HepG2 (cell line): ENCODE results near the gene SSPN. TPM values are rescaled to one million over a fixed set of nuclear protein-coding genes. Genes with fewer than 3 reads are reported as not detected.

ENCODE experiments used
- ATAC-seq: fragments of 200-7000 bp; cut with Tn5 transposase; 3 replicates; pipeline ENCODE4 v1.9.1; 2020; ENCODE audit warnings: mild to moderate bottlenecking, moderate library complexity
- BruUV-seq: library from RNA; stranded (reverse); fragments of 400-500 nt; replicated peaks from 2 replicates; lab custom pipeline; 2021; lab: Mats Ljungman, UMichigan
- CTCF ChIA-PET: fragments of 300-600 bp; formaldehyde crosslinking; extraction: SDS; loops from one replicate; lab custom pipeline; 2021; ENCODE audit warnings: low total read pairs, inconsistent platforms, low intra/inter-chr PET ratio; lab: Yijun Ruan, JAX
- POLR2A ChIA-PET: fragments of 350-600 bp; sonication (Branson Sonifier 250); formaldehyde crosslinking; loops from one replicate; lab custom pipeline; 2020; ENCODE audit warnings: antibody characterized with exemption, inconsistent platforms; lab: Yijun Ruan, JAX
- DNase-seq: peaks from one replicate; pipeline ENCODE4 v3.0.0-alpha.2; 2015; ENCODE audit warnings: low spot score
- FAIRE-seq: peaks from 3 replicates; lab custom pipeline; 2011; peaks lifted over from hg19 to GRCh38; lab: Jason Lieb, UNC
- H2AFZ ChIP-seq: one replicate; pipeline ENCODE4 v1.6.1; 2011; ENCODE audit warnings: low read length, inconsistent platforms
- H3K27ac ChIP-seq: fragments of 300-600 bp; 3 replicates; pipeline ENCODE4 v1.8.0; 2011; ENCODE audit warnings: mixed run types, mild to moderate bottlenecking, mixed read lengths, low read length, inconsistent platforms; ENCODE audit not compliant: insufficient read depth; ENCODE audit errors: extremely low read length
- H3K27me3 ChIP-seq, 2 experiments: fragments of 200-600 bp in 1 of 2; 2 replicates in 1 of 2; 3 replicates in 1 of 2; pipeline versions ENCODE4 v1.6.0 to v1.8.0; 2011; ENCODE audit warnings: low read length in 2 of 2, mild to moderate bottlenecking in 2 of 2, moderate library complexity in 2 of 2, inconsistent platforms in 1 of 2; ENCODE audit not compliant: insufficient read depth in 2 of 2, control insufficient read depth in 1 of 2
- H3K36me3 ChIP-seq, 2 experiments: fragments of 200-600 bp in 1 of 2; replicated peaks in 1 of 2; 2 replicates in 1 of 2; 3 replicates in 1 of 2; pipeline versions ENCODE4 v1.5.1 to v1.8.0; 2011; ENCODE audit warnings: low read length in 2 of 2, inconsistent platforms in 1 of 2; ENCODE audit not compliant: insufficient read depth in 2 of 2, control insufficient read depth in 1 of 2
- H3K4me1 ChIP-seq: 2 replicates; pipeline ENCODE4 v1.5.1; 2012; ENCODE audit warnings: low read length, inconsistent platforms; ENCODE audit not compliant: insufficient read depth
- H3K4me2 ChIP-seq: 2 replicates; pipeline ENCODE4 v1.6.0; 2011; ENCODE audit warnings: low read depth, low read length, inconsistent platforms
- H3K4me3 ChIP-seq, 3 experiments: fragments of 200-600 bp in 1 of 3; sonication (generic), shearing (Covaris generic) in 1 of 3; replicated peaks in 1 of 3; 2 replicates each; pipeline ENCODE4 v1.5.1; 2011 to 2016; ENCODE audit warnings: low read length in 3 of 3, inconsistent platforms in 2 of 3, low read depth in 2 of 3, mild to moderate bottlenecking in 2 of 3, control low read depth in 1 of 3, mixed read lengths in 1 of 3; ENCODE audit not compliant: insufficient read depth in 1 of 3
- H3K79me2 ChIP-seq: one replicate; pipeline ENCODE4 v1.6.1; 2011; ENCODE audit warnings: low read length, inconsistent platforms; ENCODE audit not compliant: insufficient read depth
- H3K9ac ChIP-seq: 2 replicates; pipeline ENCODE4 v1.6.0; 2011; ENCODE audit warnings: mild to moderate bottlenecking, low read depth, low read length, inconsistent platforms; ENCODE audit not compliant: insufficient read depth
- H3K9me3 ChIP-seq: 2 replicates; pipeline ENCODE4 v1.5.1; 2012; ENCODE audit warnings: mild to moderate bottlenecking, low read length
- H4K20me1 ChIP-seq: 2 replicates; pipeline ENCODE4 v1.6.0; 2011; ENCODE audit warnings: inconsistent platforms, mild to moderate bottlenecking, low read length, moderate library complexity; ENCODE audit not compliant: insufficient read depth
- CBX2 ChIP-seq, 2 experiments: fragments of 200-600 bp in 1 of 2; sonication (generic); formaldehyde crosslinking in 1 of 2; IDR thresholded peaks; 2 replicates each; pipeline versions ENCODE4 v1.7.0 to v1.8.1; 2018 to 2022; ENCODE audit warnings: low read depth in 2 of 2, low read length in 1 of 2, mild to moderate bottlenecking in 1 of 2, missing genetic modification reagents in 1 of 2
- GFI1 ChIP-seq: sonication (generic); formaldehyde crosslinking; IDR thresholded peaks from 2 replicates; pipeline ENCODE4 v1.5.0; 2020; ENCODE audit warnings: missing genetic modification reagents, mild to moderate bottlenecking, borderline replicate concordance
- IRF9 ChIP-seq: sonication (generic); formaldehyde crosslinking; IDR thresholded peaks from 2 replicates; pipeline ENCODE4 v1.8.0; 2022; ENCODE audit warnings: missing genetic modification reagents, mild to moderate bottlenecking, borderline replicate concordance
- ZBTB4 ChIP-seq: sonication (generic); formaldehyde crosslinking; IDR thresholded peaks from 2 replicates; pipeline ENCODE4 v1.4.0; 2020; ENCODE audit warnings: missing genetic modification reagents, mild to moderate bottlenecking, borderline replicate concordance
- ZNF224 ChIP-seq: sonication (generic); formaldehyde crosslinking; IDR thresholded peaks from 2 replicates; pipeline ENCODE4 v1.5.0; 2020; ENCODE audit warnings: mild to moderate bottlenecking, missing genetic modification reagents
- ZNF30 ChIP-seq: sonication (generic); formaldehyde crosslinking; IDR thresholded peaks from 2 replicates; pipeline ENCODE4 v1.5.0; 2020; ENCODE audit warnings: mild to moderate bottlenecking, missing genetic modification reagents
- WGBS: methylation state at CpG from one replicate; pipeline ENCODE4 v1.1.6; 2017; ENCODE audit warnings: low lambda C conversion rate; 5-methylcytosine and 5-hydroxymethylcytosine counted together
- in situ Hi-C: cut with HindIII; loops from 2 replicates; pipeline ENCODE4 v1.10.0; 2017; ENCODE audit warnings: low pct_unique_long_range_greater_than_20kb; ENCODE audit not compliant: extremely low pct_ligation_motif_present
- intact Hi-C: fragments of 100-400 bp; cut with micrococcal nuclease; formaldehyde crosslinking; loops from one replicate; pipeline ENCODE4 v1.10.0; 2022; ENCODE audit not compliant: unreplicated experiment
- polyA plus RNA-seq, 8 experiments: library from polyadenylated mRNA; depleted of rRNA in 3 of 8; stranded (reverse) in 7 of 8; unstranded in 1 of 8; fragments of >200 nt; fragmentation: Illumina TruSeq in 4 of 8; extraction: Trizol in 4 of 8; gene quantifications; 2 replicates each; pipeline versions ENCODE4 v1.2.1 to v1.2.3, GENCODE V29; 2011 to 2016; ENCODE audit warnings: low read depth in 4 of 8, missing spikeins in 1 of 8, mixed read lengths in 1 of 8; ENCODE audit not compliant: insufficient read depth in 1 of 8
- total RNA-seq, 5 experiments: library from RNA; depleted of rRNA; stranded (reverse); fragments of >200 nt; fragmentation: Illumina TruSeq; extraction: Trizol; gene quantifications; 2 replicates each; pipeline ENCODE4 v1.2.3, GENCODE V29; 2016; ENCODE audit warnings: low read depth in 1 of 5

SSPN gene
- total and polyA plus RNA-seq, 2 of the 13 experiments (the other 11 are each of a cell fraction or from before 2014, with no cell fraction given): not detected

- no peak overlapping the region for H3K4me2 ChIP-seq
- CTCF ChIA-PET: no interaction called here
- H3K4me1 ChIP-seq: peaks cover 15% of the 10 kb centered on the region
- no peak overlapping the region for H3K27ac ChIP-seq
- in situ Hi-C loops: no loop called here
- TF ChIP-seq GFI1 (CRISPR knock-in tag): no peak
- TF ChIP-seq ZNF224 (CRISPR knock-in tag): no peak
- TF ChIP-seq ZBTB4 (CRISPR knock-in tag): no peak
- TF ChIP-seq ZNF30 (CRISPR knock-in tag): no peak
- TF ChIP-seq IRF9: no peak
- no peak for TF ChIP-seq CBX2 (IDR thresholded peaks at IDR 0.05; ENCODE audit: low read depth, low read length)
- TF ChIP-seq CBX2 (CRISPR knock-in tag; IDR thresholded peaks at IDR 0.05; ENCODE audit: low read depth): no peak
- no peaks in the 10 kb centered on the region for H3K79me2 ChIP-seq
- no peak overlapping the region for H3K9ac ChIP-seq
- no peaks in the 10 kb centered on the region for H4K20me1 ChIP-seq
- peaks cover 2% of the 10 kb centered on the region; the same call in 1 of the 2 replicates for H3K9me3 ChIP-seq
- ATAC-seq: no peak
- H3K27me3 ChIP-seq: no peaks in the 10 kb centered on the region
- H3K4me3 ChIP-seq: no peak overlapping the region
- H3K36me3 ChIP-seq: no peaks in the 10 kb centered on the region
- no TSS peak for BruUV-seq
- intact Hi-C loops: no loop called here
- DNase-seq: no peak
- 8% methylated on average over 9 of the region's 9 CpGs for WGBS
- POLR2A ChIA-PET: no interaction called here
- no peak overlapping the region for H2AFZ ChIP-seq
- no peak for FAIRE-seq
Observed at GRCh38 chr12:26244503-26244902, 49.1 kb downstream of the SSPN start.
